GM12892 (cell line): ENCODE data around the gene TCN1.
"Not testable (repeated sequence)": the region's sequence is repeated elsewhere in the genome, so short reads cannot be mapped to it uniquely, and the experiment has no call there.

Source experiments
- DNase-seq: peaks from one replicate; pipeline ENCODE4 v3.0.0; 2011; ENCODE audit not compliant: insufficient read length
- FAIRE-seq: peaks from 2 replicates; lab custom pipeline; 2011; peaks lifted over from hg19 to GRCh38; lab: Jason Lieb, UNC
- POLR2A ChIP-seq: IDR thresholded peaks from 2 replicates; pipeline ENCODE4 v1.6.1; 2011; ENCODE audit warnings: low read depth, low read length, control low read depth
- POLR2AphosphoS5 ChIP-seq: IDR thresholded peaks from 2 replicates; pipeline ENCODE4 v1.6.1; 2011; ENCODE audit warnings: low read depth, low read length, control low read depth
- TAF1 ChIP-seq: IDR thresholded peaks from 2 replicates; pipeline ENCODE4 v1.6.1; 2011; ENCODE audit warnings: low read depth, mild to moderate bottlenecking, control low read depth, low read length, borderline replicate concordance

The TCN1 gene

DNA sequence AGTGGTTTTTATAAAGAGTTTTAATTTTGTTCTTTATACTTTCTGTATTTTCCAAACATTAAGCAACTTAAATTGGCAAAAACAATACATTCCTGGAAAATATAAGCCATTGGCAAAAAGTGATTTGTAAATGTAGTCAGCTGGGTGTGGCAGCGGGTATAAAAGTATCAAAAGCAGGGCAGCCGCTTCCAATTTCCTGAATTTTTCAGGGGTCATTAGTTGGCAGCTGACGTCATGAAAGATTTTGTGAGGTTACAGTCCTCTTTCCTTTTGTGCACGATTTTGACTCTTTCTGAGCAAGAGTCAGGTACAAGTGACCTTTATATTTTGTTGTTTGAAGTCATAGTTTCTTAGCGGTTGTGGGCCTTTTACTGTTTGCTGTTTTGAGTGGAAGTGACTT lies 12.3 kb upstream of the TCN1 start, which contains the start of gene OOSP3:
Gene OOSP3 (plus strand): TSS at position 208 of the 400 bp plus-strand sequence. CDS start 27 bp downstream, at position 235.
- TF ChIP-seq TAF1 (no peak), POLR2AphosphoS5 (no peak), POLR2A (no peak)
- FAIRE-seq: no peak

DNA sequence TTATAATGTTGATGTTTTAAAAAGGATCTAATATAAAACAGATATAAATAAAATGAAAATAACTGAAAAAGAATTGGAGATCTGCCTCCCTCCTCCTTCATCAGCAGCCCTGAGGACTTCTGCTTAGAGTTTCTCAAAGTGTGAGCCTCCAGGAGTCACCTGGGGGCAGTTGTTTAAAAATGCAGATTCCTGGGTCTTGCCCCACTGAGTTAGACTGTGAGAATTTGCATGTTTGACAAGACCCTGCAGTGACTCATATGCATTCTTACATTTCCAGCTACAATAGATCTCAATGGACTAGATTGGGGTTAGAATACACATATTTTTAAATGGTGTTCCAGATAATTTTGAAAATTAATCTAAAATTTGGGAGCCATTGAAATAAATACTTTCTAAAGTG lies 11.5 kb upstream of the TCN1 start:
- no peak for TF ChIP-seq POLR2A
- TF ChIP-seq TAF1: no peak
- TF ChIP-seq POLR2AphosphoS5: no peak
- no peak for DNase-seq

More for the DNA sequence above, 12.3 kb upstream of the TCN1 start, which contains the start of gene OOSP3:
- no peak for DNase-seq

DNA sequence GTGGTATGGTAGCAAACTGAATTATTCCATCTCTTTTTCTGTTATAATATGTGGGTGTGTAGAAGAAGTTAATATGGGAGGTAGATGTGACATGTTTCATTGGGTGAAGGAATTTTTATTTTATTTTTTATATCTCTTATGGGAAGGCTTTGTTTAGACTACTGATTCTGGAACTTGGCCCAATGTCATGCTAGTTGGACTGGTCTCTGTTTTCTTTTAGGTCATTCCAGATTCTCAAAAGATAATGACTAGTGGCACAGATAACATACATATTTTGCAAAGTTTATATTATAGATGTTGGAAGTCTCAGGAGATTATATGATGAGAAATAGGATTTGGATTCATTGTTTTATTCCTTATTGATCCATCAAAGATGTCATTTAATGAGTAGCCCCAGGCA lies 11.0 kb upstream of the TCN1 start:
- no peak for FAIRE-seq
- DNase-seq: no peak
- TF ChIP-seq POLR2AphosphoS5: no peak
- no peak for TF ChIP-seq TAF1
- no peak for TF ChIP-seq POLR2A

More for the DNA sequence above, 11.5 kb upstream of the TCN1 start:
- FAIRE-seq: no peak

DNA sequence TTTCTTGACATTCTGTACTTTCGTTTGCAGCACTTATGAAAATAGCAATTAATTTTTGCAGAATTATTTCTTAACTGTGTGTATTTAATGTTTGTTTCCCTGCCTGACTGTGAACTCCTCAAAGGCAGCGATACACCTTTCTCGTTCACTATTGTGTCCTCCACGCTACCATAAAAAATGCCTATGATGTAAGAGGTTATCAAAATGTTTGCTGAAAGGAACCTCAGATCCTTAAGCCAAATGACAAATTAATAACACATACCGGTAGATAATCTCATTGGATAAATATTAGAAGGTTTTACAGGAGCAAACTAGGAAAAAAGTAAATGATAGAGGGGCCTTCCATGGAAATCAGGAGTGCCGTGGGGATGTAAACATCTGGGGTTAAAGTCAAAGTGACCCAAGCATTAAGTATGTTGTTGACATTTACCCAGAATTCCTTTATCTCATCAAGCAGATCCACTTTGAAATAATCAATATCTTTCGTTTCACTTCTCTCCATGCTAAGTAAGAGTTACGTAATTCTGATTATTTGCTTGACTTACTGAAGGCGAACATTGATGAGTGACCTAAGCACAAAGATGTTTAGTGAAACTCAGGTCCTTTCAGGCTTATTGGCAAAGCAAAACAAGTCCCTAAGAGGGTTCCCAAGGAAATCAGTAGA lies 9.7 kb upstream of the TCN1 start:
- no peak for FAIRE-seq
- TF ChIP-seq POLR2AphosphoS5 (no peak), POLR2A (no peak), TAF1 (no peak)

DNA sequence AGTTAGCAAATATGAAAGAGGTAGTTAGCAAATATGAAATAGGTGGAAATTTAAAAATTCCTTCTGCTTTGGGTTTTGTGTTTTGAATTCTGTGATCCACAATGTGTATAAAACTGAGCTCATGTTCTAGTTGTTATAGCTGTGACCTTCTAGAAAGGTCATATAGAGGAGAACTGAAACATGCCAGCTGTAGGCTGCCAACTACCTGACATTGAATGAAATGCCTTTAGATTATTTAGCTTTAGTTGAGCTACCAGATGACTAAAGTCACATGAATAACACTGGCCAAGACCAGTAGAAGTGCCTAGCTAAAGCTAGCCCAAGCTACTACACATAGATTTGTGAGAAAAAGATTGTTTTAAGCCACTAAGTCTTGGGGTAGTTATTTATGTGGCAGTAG lies 5.8 kb upstream of the TCN1 start:
- DNase-seq (no peak), FAIRE-seq (no peak)
- no peak for TF ChIP-seq POLR2A
- TF ChIP-seq POLR2AphosphoS5: no peak
- TF ChIP-seq TAF1: no peak

More for the DNA sequence above, 9.7 kb upstream of the TCN1 start:
- DNase-seq: no peak

DNA sequence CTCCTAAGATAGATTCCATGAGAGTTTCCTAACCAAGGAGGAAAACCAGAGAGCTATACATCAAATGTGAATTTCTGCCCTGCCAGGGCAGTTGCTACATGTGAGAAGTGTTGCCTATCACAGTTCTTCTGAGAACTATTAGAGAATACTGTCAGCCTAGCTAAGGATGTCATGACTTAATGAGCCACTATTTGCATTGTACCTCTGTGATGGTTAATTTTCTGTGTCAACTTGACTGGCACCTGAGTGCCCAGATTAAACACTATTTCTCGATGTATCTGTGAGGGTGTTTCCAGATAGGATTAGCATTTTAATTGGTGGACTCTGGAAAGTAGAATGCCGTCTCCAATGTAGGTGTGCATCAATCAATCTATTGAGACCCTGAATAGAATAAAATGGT lies 1.7 kb upstream of the TCN1 start:
- FAIRE-seq: no peak
- TF ChIP-seq POLR2AphosphoS5: no peak
- TF ChIP-seq POLR2A: no peak
- no peak for TF ChIP-seq TAF1
- no peak for DNase-seq

DNA sequence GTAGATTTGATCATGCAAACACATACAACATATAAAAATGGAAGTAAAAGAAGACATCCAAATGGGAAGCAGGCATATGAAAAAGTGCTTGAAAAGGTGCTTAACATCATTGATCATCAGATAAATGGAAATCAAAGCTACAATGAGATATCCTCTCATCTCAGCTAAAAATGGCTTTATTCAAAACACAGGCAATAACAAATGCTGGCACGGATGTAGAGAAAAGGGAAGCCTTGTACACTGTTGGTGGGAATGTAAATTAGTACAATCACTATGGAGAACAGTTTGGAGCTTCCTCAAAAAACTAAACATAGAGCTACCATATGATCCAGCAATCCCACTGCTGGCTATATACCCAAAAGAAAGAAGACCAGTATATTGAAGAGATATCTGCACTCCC lies 549 bp upstream of the TCN1 start:
- FAIRE-seq (no peak), DNase-seq (no peak)
- TF ChIP-seq TAF1: no peak
- no peak for TF ChIP-seq POLR2AphosphoS5
- TF ChIP-seq POLR2A: no peak

DNA sequence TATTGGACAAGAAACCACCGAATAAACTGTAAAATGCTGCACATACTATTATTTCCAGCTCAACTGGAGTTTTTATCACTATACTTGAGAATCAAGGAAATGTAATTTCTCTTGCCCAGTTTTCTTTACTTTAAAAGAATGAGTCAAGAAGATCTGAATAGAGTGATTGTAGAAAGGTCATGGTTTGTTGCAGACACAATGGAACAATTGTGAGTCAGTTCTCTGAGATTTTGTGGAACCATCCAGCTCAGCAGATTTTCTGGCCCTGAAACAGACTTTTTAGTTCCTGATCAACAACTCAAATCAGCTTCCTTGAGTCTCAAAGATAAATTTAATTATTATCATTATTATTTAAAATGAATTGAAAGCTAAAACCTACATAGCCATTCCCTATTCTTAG lies 1.3 kb downstream of the TCN1 start:
- TF ChIP-seq POLR2AphosphoS5 (no peak), TAF1 (no peak), POLR2A (no peak)
- DNase-seq: no peak
- no peak for FAIRE-seq

DNA sequence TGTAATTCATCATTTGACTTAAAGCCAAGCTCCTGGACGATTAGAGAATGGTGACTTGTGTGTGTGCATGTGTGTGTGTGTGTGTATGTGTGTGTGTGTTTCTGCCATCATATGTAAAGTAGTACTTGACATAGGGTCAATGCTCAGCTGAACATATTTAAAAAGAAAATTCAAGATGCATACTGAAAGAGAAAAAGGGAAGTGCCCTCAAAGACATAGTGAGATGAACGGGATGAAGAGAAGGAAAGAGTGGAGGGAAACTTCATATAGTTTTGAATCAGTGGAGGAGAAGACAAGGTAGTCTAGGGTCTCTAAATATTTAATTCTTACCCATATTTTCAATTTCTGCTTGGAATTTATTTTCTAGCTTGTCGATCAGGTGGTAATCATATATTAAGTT lies 4.0 kb downstream of the TCN1 start:
- FAIRE-seq: no peak
- TF ChIP-seq TAF1: no peak
- TF ChIP-seq POLR2A: no peak
- no peak for TF ChIP-seq POLR2AphosphoS5
- no peak for DNase-seq

DNA sequence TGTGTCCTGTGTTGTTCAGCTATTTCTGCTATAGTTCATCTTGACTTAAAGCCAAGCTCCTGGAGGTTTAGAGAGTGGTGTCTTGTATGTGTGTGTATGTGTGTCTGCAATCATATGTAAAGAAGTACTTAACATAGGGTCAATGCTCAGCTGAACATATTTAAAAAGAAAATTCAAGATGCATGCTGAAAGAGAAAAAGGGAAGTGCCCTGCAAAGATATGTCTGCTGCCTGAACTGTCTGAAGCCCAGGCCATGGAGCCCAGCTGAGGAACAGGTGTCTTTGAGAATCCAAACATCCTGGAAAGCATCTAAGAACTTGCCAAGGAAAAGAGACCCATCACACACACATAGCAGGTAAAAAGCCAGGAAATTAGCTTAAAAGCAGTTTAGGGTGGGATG lies 6.6 kb downstream of the TCN1 start:
- TF ChIP-seq POLR2A (no peak), POLR2AphosphoS5 (no peak), TAF1 (no peak)
- no peak for DNase-seq
- no peak for FAIRE-seq

DNA sequence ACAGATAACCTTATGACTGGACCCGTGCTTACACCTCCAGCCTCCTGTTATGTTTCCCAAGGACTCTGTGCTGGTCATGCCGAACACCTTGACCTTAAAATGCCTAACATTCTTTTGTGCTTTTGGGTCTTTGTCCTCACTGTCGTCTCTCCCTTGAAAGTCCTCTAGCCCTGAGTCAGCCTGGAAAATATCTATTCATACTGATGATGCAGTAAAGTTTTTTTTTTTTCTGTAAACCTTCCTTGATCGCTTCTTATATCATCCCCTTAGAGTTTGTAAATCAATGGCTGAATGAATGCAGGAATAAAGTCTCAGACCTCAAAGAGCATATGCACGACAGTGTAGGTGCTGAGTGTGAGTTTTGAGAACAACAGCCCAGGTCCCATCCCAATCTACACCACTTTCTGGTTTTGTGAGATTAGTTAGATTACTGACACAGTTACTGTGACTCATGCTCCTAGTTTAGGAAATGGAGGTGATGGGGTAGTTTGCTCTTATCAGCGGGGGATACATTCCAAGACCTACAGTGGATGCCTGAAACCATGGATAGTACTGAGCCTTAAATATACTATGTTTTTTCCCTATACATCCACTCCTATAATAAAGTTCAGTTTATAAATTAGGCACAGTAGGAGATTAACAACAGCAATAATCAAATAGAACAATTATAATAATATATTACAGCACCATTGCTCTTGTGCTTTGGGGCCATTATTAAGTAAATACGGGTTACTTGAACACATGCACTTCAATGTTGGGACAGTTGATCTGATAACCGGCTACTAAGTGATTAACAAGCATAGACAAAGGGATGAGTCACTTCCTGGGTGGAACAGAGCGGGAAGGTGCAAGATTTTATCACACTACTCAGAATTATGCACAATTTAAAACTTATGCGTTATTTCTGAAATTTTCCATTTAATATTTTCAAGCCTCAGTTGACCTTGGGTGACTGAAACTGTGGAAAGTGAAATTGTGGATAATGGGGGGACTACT lies 8.6 kb downstream of the TCN1 start:
- no peak for DNase-seq
- TF ChIP-seq POLR2AphosphoS5 (no peak), TAF1 (no peak), POLR2A (no peak)
- no peak for FAIRE-seq

DNA sequence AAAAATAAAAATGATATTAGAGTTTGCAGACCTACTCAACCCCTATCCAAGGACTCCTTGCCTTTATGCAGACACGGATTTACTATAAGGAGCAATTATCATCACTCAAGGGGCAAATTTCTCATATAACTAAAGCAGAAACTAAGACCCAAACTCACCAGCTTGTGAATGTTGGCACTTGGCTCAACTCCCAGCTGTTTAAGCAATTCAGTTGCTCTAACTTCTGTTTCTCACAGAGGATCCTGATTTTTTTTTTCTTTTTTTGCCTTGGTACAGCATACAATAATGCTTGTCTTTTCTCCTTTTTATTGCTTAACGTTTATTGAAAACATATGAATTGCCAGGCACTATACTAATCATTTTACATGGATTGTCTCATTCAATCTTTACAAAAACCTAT lies 11.4 kb downstream of the TCN1 start:
- no peak for DNase-seq

DNA sequence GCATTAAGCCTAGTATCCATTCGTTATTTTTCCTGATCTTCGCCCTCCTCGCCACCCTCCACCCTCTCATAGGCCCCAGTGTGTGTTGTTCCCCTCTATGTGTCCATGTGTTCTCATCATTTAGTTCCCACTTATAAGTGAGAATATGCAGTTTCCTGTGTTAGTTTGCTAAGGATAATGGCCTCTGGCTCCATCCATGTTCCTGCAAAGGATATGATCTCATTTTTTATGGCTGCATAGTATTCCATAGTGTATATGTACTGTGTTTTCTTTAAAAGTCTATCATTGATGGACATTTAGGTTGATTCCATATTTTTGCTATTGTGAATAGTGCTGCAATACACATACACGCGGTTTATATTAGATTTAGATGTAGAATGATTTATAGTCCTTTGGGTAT lies 14.9 kb downstream of the TCN1 start:
- not testable (repeated sequence) for DNase-seq, FAIRE-seq

More for the DNA sequence above, 11.4 kb downstream of the TCN1 start:
- TF ChIP-seq TAF1 (no peak), POLR2AphosphoS5 (no peak), POLR2A (no peak)
- FAIRE-seq: no peak

DNA sequence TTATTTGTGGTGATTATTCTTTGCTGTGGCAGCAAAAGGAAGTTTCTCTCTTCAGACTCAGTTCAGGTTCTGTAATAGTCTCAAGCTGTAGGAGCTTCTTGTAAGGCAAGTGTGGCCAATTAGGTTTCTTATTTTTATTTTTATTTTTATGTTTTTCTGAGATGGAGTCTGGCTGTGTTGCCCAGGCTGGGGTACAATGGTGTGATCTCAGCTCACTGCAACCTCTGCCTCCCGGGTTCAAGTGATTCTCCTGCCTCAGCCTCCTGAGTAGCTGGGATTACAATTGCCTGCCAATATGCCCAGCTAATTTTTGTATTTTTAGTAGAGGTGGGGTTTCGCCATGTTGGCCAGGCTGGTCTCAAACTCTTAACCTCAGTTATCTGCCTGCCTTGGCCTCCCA lies 16.7 kb downstream of the TCN1 start:
- not testable (repeated sequence) for DNase-seq, FAIRE-seq
